ENCODE results near the gene MRPS12.

MRPS12 gene

GRCh38 chr19:38977445-38978325 is 46.9 kb downstream of the MRPS12 start (continued):
- TF ChIP-seq ZSCAN18 (tag by site-specific recombination; IDR thresholded peaks at IDR 0.05) = no peak; the same call in 1 of the 2 replicates
- no peak for TF ChIP-seq PRDM1 (tag by site-specific recombination; IDR thresholded peaks at IDR 0.05)
- TF ChIP-seq PRDM10 (tag by site-specific recombination; IDR thresholded peaks at IDR 0.05) = 0 out of 2 replicates have a peak, but pooled peaks have one; percentile 25
- no peak for TF ChIP-seq ZNF169 (tag by site-specific recombination; IDR thresholded peaks at IDR 0.05)
- no peak for TF ChIP-seq ZNF266 (tag by site-specific recombination; IDR thresholded peaks at IDR 0.05; ENCODE audit: low read depth)
- TF ChIP-seq MYNN (tag by site-specific recombination; IDR thresholded peaks at IDR 0.05; ENCODE audit: borderline replicate concordance) = no peak
- TF ChIP-seq PRDM2 (tag by site-specific recombination; IDR thresholded peaks at IDR 0.05; ENCODE audit: borderline replicate concordance) = no peak
- TF ChIP-seq CTCF (tag by site-specific recombination; IDR thresholded peaks at IDR 0.05) = no peak
- TF ChIP-seq IKZF3 (tag by site-specific recombination; IDR thresholded peaks at IDR 0.05) = 0 out of 2 replicates have a peak, but pooled peaks have one; percentile 10
- no peak for TF ChIP-seq MZF1 (tag by site-specific recombination; IDR thresholded peaks at IDR 0.05; ENCODE audit: borderline replicate concordance)
- TF ChIP-seq ZBTB44 (tag by site-specific recombination; IDR thresholded peaks at IDR 0.05) = peak; percentile 48; the same call in 1 of the 2 replicates
- peak; percentile 20 for TF ChIP-seq WT1 (tag by site-specific recombination; IDR thresholded peaks at IDR 0.05)
- TF ChIP-seq ZNF211 (tag by site-specific recombination; IDR thresholded peaks at IDR 0.05; ENCODE audit: low read depth) = no peak
- TF ChIP-seq ZNF623 (tag by site-specific recombination; IDR thresholded peaks at IDR 0.05) = no peak
- no peak for TF ChIP-seq ZFP37 (tag by site-specific recombination; IDR thresholded peaks at IDR 0.05)
- no peak for TF ChIP-seq BCL11A (tag by site-specific recombination; IDR thresholded peaks at IDR 0.05; ENCODE audit: low read depth)
- no peak for TF ChIP-seq YY2 (tag by site-specific recombination; IDR thresholded peaks at IDR 0.05)
- no peak for TF ChIP-seq ZNF311 (tag by site-specific recombination; IDR thresholded peaks at IDR 0.05; ENCODE audit: borderline replicate concordance)
- 0 out of 2 replicates have a peak, but pooled peaks have one; percentile 23 for TF ChIP-seq ZNF585B (tag by site-specific recombination; IDR thresholded peaks at IDR 0.05)
- no peak for TF ChIP-seq ZNF16 (tag by site-specific recombination; IDR thresholded peaks at IDR 0.05; ENCODE audit: low read depth)
- TF ChIP-seq GLI4 (tag by site-specific recombination; IDR thresholded peaks at IDR 0.05) = no peak
- no peak for TF ChIP-seq ZNF704 (tag by site-specific recombination; IDR thresholded peaks at IDR 0.05)
- TF ChIP-seq ZNF341 (tag by site-specific recombination; IDR thresholded peaks at IDR 0.05; ENCODE audit: low read depth) = no peak

All from HEK293 (cell line).